ENCODE results near the gene TTLL6.
"Not testable (repeated sequence)": the region's sequence is repeated elsewhere in the genome, so short reads cannot be mapped to it uniquely, and the experiment has no call there.

Gene TTLL6

GRCh38 chr17:48815311-48815710, 1.7 kb downstream of the TTLL6 start:
- DNase-seq (ENCODE audit: low read depth), result no peak

- DNase-seq (ENCODE audit: low read depth), result no peak
Measured at GRCh38 chr17:48814504-48814903, 2.5 kb downstream of the TTLL6 start.

- no peak for DNase-seq (ENCODE audit: low read depth)
Measured at GRCh38 chr17:48812001-48812400, 5.0 kb downstream of the TTLL6 start.

- no peak for DNase-seq (ENCODE audit: low read depth)
Measured at GRCh38 chr17:48809182-48809581, 7.8 kb downstream of the TTLL6 start.

- DNase-seq (ENCODE audit: low read depth), result no peak
Measured at GRCh38 chr17:48804936-48805411, 12.1 kb downstream of the TTLL6 start.

GRCh38 chr17:48800626-48801217, 16.3 kb downstream of the TTLL6 start:
- DNase-seq (ENCODE audit: low read depth), result no peak

GRCh38 chr17:48799069-48799723, 17.8 kb downstream of the TTLL6 start:
- DNase-seq (ENCODE audit: low read depth), result no peak

- DNase-seq (ENCODE audit: low read depth), result not testable (repeated sequence)
Measured at GRCh38 chr17:48796163-48796522, 20.9 kb downstream of the TTLL6 start.

GRCh38 chr17:48795444-48796162, 21.4 kb downstream of the TTLL6 start:
- no peak for DNase-seq (ENCODE audit: low read depth)

GRCh38 chr17:48792033-48792798, 24.8 kb downstream of the TTLL6 start:
- DNase-seq (ENCODE audit: low read depth), result peak; percentile 60

GRCh38 chr17:48791128-48792032, 25.6 kb downstream of the TTLL6 start:
- peak; percentile 68 for DNase-seq (ENCODE audit: low read depth)

GRCh38 chr17:48790607-48791127, 26.4 kb downstream of the TTLL6 start:
- no peak for DNase-seq (ENCODE audit: low read depth)

GRCh38 chr17:48787828-48788227, 29.2 kb downstream of the TTLL6 start:
- no peak for DNase-seq (ENCODE audit: low read depth)

GRCh38 chr17:48779421-48779820, 37.6 kb downstream of the TTLL6 start:
- DNase-seq (ENCODE audit: low read depth), result no peak

GRCh38 chr17:48776602-48777001, 40.4 kb downstream of the TTLL6 start:
- DNase-seq (ENCODE audit: low read depth), result no peak

GRCh38 chr17:48773245-48773644, 43.8 kb downstream of the TTLL6 start:
- DNase-seq (ENCODE audit: low read depth), result no peak

GRCh38 chr17:48770954-48771353, 46.1 kb downstream of the TTLL6 start:
- no peak for DNase-seq (ENCODE audit: low read depth)

- DNase-seq (ENCODE audit: low read depth), result no peak
Measured at GRCh38 chr17:48769009-48769675, 47.9 kb downstream of the TTLL6 start.

- DNase-seq (ENCODE audit: low read depth), result no peak
Measured at GRCh38 chr17:48767263-48767774, 49.7 kb downstream of the TTLL6 start.

- DNase-seq (ENCODE audit: low read depth), result no peak
Measured at GRCh38 chr17:48761114-48761513, 55.9 kb downstream of the TTLL6 start.
